NCI-H187 (cell line): Measurements from ENCODE around the gene STS.
A peak's percentile ranks its signal among the peaks of the same experiment; 100 is the strongest.

Source experiments
- DNase-seq, 2 experiments: peaks; one replicate each; lab custom pipeline; 2025; lab: John Stamatoyannopoulos, UW

The STS gene

GRCh38 chrX:7147413-7147977 lies at the start of gene STS:
TSS of gene STS (plus strand) at chrX:7147712. CDS start at chrX:7253200, 105,488 bp downstream.
- DNase-seq = peak in 1 of 2 experiments; percentile 35

GRCh38 chrX:7100022-7100421 lies 47.5 kb upstream of the STS start:
- no peak for DNase-seq

- no peak for DNase-seq
Measured at GRCh38 chrX:7102119-7102518, 45.4 kb upstream of the STS start.

GRCh38 chrX:7106649-7107048 lies 40.9 kb upstream of the STS start:
- no peak for DNase-seq

GRCh38 chrX:7108030-7108429 lies 39.5 kb upstream of the STS start:
- DNase-seq = no peak

GRCh38 chrX:7109049-7109531 lies 38.4 kb upstream of the STS start:
- no peak for DNase-seq

- no peak for DNase-seq
Measured at GRCh38 chrX:7109838-7110793, 37.4 kb upstream of the STS start.

GRCh38 chrX:7110821-7111276 lies 36.7 kb upstream of the STS start:
- DNase-seq = no peak

GRCh38 chrX:7111518-7111917 lies 36.0 kb upstream of the STS start:
- no peak for DNase-seq

GRCh38 chrX:7112071-7112470 lies 35.4 kb upstream of the STS start:
- no peak for DNase-seq

GRCh38 chrX:7115557-7115956 lies 32.0 kb upstream of the STS start:
- no peak for DNase-seq

- DNase-seq = no peak
Measured at GRCh38 chrX:7116081-7116480, 31.4 kb upstream of the STS start.

GRCh38 chrX:7117587-7117986 lies 29.9 kb upstream of the STS start:
- no peak for DNase-seq

- no peak for DNase-seq
Measured at GRCh38 chrX:7119950-7120877, 27.3 kb upstream of the STS start.

GRCh38 chrX:7120878-7121219 lies 26.7 kb upstream of the STS start:
- no peak for DNase-seq

- DNase-seq = no peak
Measured at GRCh38 chrX:7127056-7127455, 20.5 kb upstream of the STS start.

- DNase-seq = no peak
Measured at GRCh38 chrX:7131621-7132020, 15.9 kb upstream of the STS start.

GRCh38 chrX:7132335-7133049 lies 15.0 kb upstream of the STS start:
- peak in 1 of 2 experiments; percentile 1 for DNase-seq

GRCh38 chrX:7133050-7133440 lies 14.5 kb upstream of the STS start:
- DNase-seq = no peak

- no peak for DNase-seq
Measured at GRCh38 chrX:7134981-7135380, 12.5 kb upstream of the STS start.
